Raji (cell line): ENCODE measurements around the gene CT45A9.
"Not testable (repeated sequence)": the region's sequence is repeated elsewhere in the genome, so short reads cannot be mapped to it uniquely, and the experiment has no call there.

Experiments
- POLR2A ChIP-seq: IDR thresholded peaks from 2 replicates; pipeline ENCODE4 v1.6.1; 2011; ENCODE audit warnings: low read depth, low read length, control low read depth; ENCODE audit not compliant: insufficient read depth

Gene CT45A9, protein sequence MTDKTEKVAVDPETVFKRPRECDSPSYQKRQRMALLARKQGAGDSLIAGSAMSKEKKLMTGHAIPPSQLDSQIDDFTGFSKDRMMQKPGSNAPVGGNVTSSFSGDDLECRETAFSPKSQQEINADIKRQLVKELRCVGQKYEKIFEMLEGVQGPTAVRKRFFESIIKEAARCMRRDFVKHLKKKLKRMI

DNA sequence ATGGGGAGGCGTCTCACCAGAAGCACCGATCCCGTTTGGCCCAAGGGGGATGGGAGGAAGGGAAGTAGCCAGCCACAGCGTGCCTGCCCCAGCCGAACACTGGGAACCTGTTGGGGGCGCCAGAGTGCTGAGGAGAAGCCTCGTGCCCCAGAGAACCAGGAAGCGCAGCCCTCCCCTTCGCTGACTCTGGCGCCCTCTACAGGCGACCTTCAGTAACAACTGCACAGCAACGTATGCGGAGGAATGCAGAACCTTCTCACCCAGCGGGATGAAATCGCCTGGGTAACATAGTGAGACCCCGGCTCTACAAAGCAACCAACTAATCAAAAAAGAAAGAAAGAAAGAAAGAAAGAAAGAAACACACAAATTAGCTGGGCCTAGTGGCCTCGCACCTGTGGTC, at the start of gene CT45A9:
CT45A9 (minus strand) TSS at position 101 of the 400 bp plus-strand sequence. CDS start 3,751 bp downstream, outside the sequence.
- TF ChIP-seq POLR2A: not testable (repeated sequence)

- no peak for TF ChIP-seq POLR2A
These were observed 42.8 kb upstream of the CT45A9 start for GRCh38 chrX:135914404-135914803.

DNA sequence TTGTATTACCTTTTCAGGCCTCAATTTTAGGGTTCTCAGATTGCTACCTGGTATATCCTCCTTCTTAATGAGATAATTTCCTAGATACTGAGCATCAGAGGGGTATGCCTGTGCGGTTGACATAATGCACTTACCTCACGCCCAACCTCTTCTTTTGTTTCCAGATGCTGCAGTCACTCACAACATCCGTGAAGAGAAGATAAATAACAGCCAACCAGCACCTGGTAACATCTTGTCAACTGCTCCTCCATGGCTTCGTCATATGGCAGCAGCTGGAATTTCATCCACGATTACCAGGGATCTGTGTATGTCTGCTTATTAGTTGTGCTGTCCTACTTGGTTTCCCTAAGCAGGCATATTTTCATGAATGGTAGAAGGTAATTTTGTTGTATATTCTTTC, 38.6 kb upstream of the CT45A9 start:
- TF ChIP-seq POLR2A: no peak

GRCh38 chrX:135893294-135893817, 21.7 kb upstream of the CT45A9 start, which contains the start of the genes CT45A10 and SAGE1:
TSS of gene CT45A10 (minus strand) at chrX:135893444. CDS start at chrX:135885344, 8,100 bp downstream.
TSS of gene SAGE1 (plus strand) at chrX:135893716. CDS start at chrX:135896243, 2,527 bp downstream.
- TF ChIP-seq POLR2A: no peak

- TF ChIP-seq POLR2A: no peak
These were observed 21.2 kb upstream of the CT45A9 start for GRCh38 chrX:135892781-135893180.

- TF ChIP-seq POLR2A: no peak
These were observed 18.5 kb upstream of the CT45A9 start for GRCh38 chrX:135890087-135890585.

- TF ChIP-seq POLR2A: not testable (repeated sequence)
These were observed 17.2 kb downstream of the CT45A9 start, which contains the start of gene CT45A8 for GRCh38 chrX:135854438-135854837. TSS of gene CT45A8 (minus strand) at chrX:135854538. CDS start at chrX:135850783, 3,755 bp downstream.

GRCh38 chrX:135837180-135837579, 34.4 kb downstream of the CT45A9 start, which contains the start of gene CT45A7:
TSS of gene CT45A7 (minus strand) at chrX:135837280. CDS start at chrX:135833533, 3,747 bp downstream.
- TF ChIP-seq POLR2A: not testable (repeated sequence)

DNA sequence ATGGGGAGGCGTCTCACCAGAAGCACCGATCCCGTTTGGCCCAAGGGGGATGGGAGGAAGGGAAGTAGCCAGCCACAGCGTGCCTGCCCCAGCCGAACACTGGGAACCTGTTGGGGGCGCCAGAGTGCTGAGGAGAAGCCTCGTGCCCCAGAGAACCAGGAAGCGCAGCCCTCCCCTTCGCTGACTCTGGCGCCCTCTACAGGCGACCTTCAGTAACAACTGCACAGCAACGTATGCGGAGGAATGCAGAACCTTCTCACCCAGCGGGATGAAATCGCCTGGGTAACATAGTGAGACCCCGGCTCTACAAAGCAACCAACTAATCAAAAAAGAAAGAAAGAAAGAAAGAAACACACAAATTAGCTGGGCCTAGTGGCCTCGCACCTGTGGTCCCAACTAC, 51.7 kb downstream of the CT45A9 start, which contains the start of gene CT45A2:
CT45A2 (minus strand) TSS at position 101 of the 400 bp plus-strand sequence. CDS start 3,747 bp downstream, outside the sequence.
- TF ChIP-seq POLR2A: not testable (repeated sequence)
